CD14-positive monocyte (primary cell): ENCODE data around the gene FGF14. TPM values are rescaled to one million over a fixed set of nuclear protein-coding genes. Genes with fewer than 3 reads are reported as not detected.

Experiments
- DNase-seq, 3 donors: peaks; one replicate each; pipeline ENCODE4 v3.0.0-alpha.2; 2011 to 2022
- H2AFZ ChIP-seq: 2 replicates; pipeline ENCODE4 v1.6.0; 2012; ENCODE audit warnings: mild to moderate bottlenecking, low read depth, low read length, inconsistent platforms; ENCODE audit not compliant: insufficient read depth, poor library complexity, severe bottlenecking
- H3K27ac ChIP-seq, 2 donors: 1 replicate in 1 of 2; 2 replicates in 1 of 2; pipeline ENCODE4 v1.5.1; 2012 to 2013; ENCODE audit warnings: low read length in 2 of 2, control low read depth in 1 of 2, inconsistent platforms in 1 of 2, low read depth in 1 of 2, mild to moderate bottlenecking in 1 of 2
- H3K27me3 ChIP-seq, 2 donors: one replicate each; pipeline versions ENCODE4 v1.6.0 to v1.6.1; 2011 to 2013; ENCODE audit warnings: low read length in 2 of 2; ENCODE audit not compliant: control insufficient read depth in 2 of 2, insufficient read depth in 2 of 2
- H3K36me3 ChIP-seq, 2 donors: replicated peaks in 1 of 2; 1 replicate in 1 of 2; 2 replicates in 1 of 2; pipeline versions ENCODE4 v1.5.1 to v1.6.1; 2012 to 2013; ENCODE audit warnings: low read length in 2 of 2, control low read depth in 1 of 2, inconsistent platforms in 1 of 2, mild to moderate bottlenecking in 1 of 2; ENCODE audit not compliant: insufficient read depth in 2 of 2, control insufficient read depth in 1 of 2
- H3K4me1 ChIP-seq, 2 donors: 1 replicate in 1 of 2; 2 replicates in 1 of 2; pipeline versions ENCODE4 v1.5.1 to v1.6.1; 2012 to 2013; ENCODE audit warnings: low read length in 2 of 2, control low read depth in 1 of 2, inconsistent platforms in 1 of 2, mild to moderate bottlenecking in 1 of 2, moderate library complexity in 1 of 2; ENCODE audit not compliant: insufficient read depth in 2 of 2, control insufficient read depth in 1 of 2
- H3K4me2 ChIP-seq: replicated peaks from 2 replicates; pipeline ENCODE3; 2012; ENCODE audit warnings: low read length, moderate library complexity, mild to moderate bottlenecking; ENCODE audit not compliant: poor library complexity, severe bottlenecking; ENCODE audit errors: extremely low read depth
- H3K4me3 ChIP-seq, 3 experiments: fragments of 200-600 bp in 1 of 3; sonication (generic) in 1 of 3; replicated peaks in 1 of 3; 1 replicate in 2 of 3; 2 replicates in 1 of 3; pipeline ENCODE4 v1.5.1; 2011 to 2013; ENCODE audit warnings: low read length in 3 of 3, mild to moderate bottlenecking in 3 of 3, control low read depth in 2 of 3, low read depth in 2 of 3, inconsistent platforms in 1 of 3, moderate library complexity in 1 of 3
- H3K79me2 ChIP-seq: 2 replicates; pipeline ENCODE4 v1.6.0; 2012; ENCODE audit warnings: mild to moderate bottlenecking, control low read depth, inconsistent platforms, low read length, moderate library complexity; ENCODE audit not compliant: insufficient read depth
- H3K9ac ChIP-seq: 2 replicates; pipeline ENCODE4 v1.6.0; 2017; ENCODE audit warnings: low read length, mild to moderate bottlenecking; ENCODE audit not compliant: insufficient read depth, poor library complexity, severe bottlenecking
- H3K9me3 ChIP-seq, 2 donors: replicated peaks in 1 of 2; 1 replicate in 1 of 2; 2 replicates in 1 of 2; pipeline versions ENCODE4 v1.5.1 to v1.6.1; 2012 to 2013; ENCODE audit warnings: low read length in 2 of 2, control low read depth in 1 of 2; ENCODE audit not compliant: control insufficient read depth in 1 of 2, insufficient read depth in 1 of 2
- H4K20me1 ChIP-seq: 2 replicates; pipeline ENCODE4 v1.6.0; 2012; ENCODE audit warnings: mild to moderate bottlenecking, low read length, control low read depth, moderate library complexity; ENCODE audit not compliant: insufficient read depth
- H3K27ac Mint-ChIP-seq, 7 donors: one replicate each; pipeline ENCODE4 v1.8.0; 2020; ENCODE audit warnings: mild to moderate bottlenecking in 7 of 7, mixed read lengths in 7 of 7, moderate library complexity in 6 of 7, inconsistent platforms in 2 of 7
- H3K27me3 Mint-ChIP-seq, 3 donors: one replicate each; pipeline ENCODE4 v1.8.0; 2021 to 2022; ENCODE audit warnings: low read depth in 3 of 3, mild to moderate bottlenecking in 3 of 3, mixed read lengths in 3 of 3, moderate library complexity in 3 of 3, inconsistent platforms in 1 of 3
- H3K36me3 Mint-ChIP-seq, 2 donors: one replicate each; pipeline ENCODE4 v1.8.0; 2020; ENCODE audit warnings: mixed read lengths in 2 of 2, inconsistent platforms in 1 of 2, mild to moderate bottlenecking in 1 of 2
- H3K4me1 Mint-ChIP-seq: one replicate; pipeline ENCODE4 v1.8.0; 2020; ENCODE audit warnings: mild to moderate bottlenecking, mixed read lengths
- H3K4me3 Mint-ChIP-seq, 2 donors: one replicate each; pipeline ENCODE4 v1.8.0; 2020; ENCODE audit warnings: mild to moderate bottlenecking in 2 of 2, mixed read lengths in 2 of 2, moderate library complexity in 1 of 2
- H3K9me3 Mint-ChIP-seq, 7 donors: one replicate each; pipeline ENCODE4 v1.8.0; 2020 to 2022; ENCODE audit warnings: mixed read lengths in 7 of 7, mild to moderate bottlenecking in 6 of 7, moderate library complexity in 6 of 7, inconsistent platforms in 2 of 7
- CTCF ChIP-seq: fragments of 200-600 bp; IDR thresholded peaks from one replicate; pipeline ENCODE4 v1.8.0; 2022; ENCODE audit warnings: antibody characterized with exemption, mild to moderate bottlenecking
- WGBS: methylation state at CpG from one replicate; pipeline ENCODE4 v1.1.5; 2013; ENCODE audit warnings: missing lambda C conversion rate; ENCODE audit not compliant: insufficient coverage; 5-methylcytosine and 5-hydroxymethylcytosine counted together
- intact Hi-C, 2 donors: fragments of 100-400 bp; cut with micrococcal nuclease; formaldehyde crosslinking; loops; one replicate each; pipeline versions ENCODE4 v1.15.0 to v1.15.1; 2023
- polyA plus RNA-seq, 3 donors: library from polyadenylated mRNA; depleted of rRNA in 1 of 3; unstranded in 2 of 3; stranded (reverse) in 1 of 3; fragments of 300-500 nt in 2 of 3; fragments of >200 nt in 1 of 3; fragmentation: Illumina TruSeq in 2 of 3; gene quantifications; 1 replicate in 2 of 3; 2 replicates in 1 of 3; pipeline ENCODE4 v1.2.3, GENCODE V29; 2012 to 2021

FGF14 gene
- polyA plus RNA-seq, 3 donors = not detected

- Mint-ChIP-seq H3K9me3 (peaks cover 0 to 2% (median 0%) of the 10 kb centered on the region in 7 donors), H3K4me3 (no peak overlapping the region), H3K27me3 (peaks cover 0 to 1% (median 0%) of the 10 kb centered on the region in 3 donors), H3K27ac (no peak overlapping the region), H3K4me1 (no peaks in the 10 kb centered on the region), H3K36me3 (no peaks in the 10 kb centered on the region)
- H3K4me1 ChIP-seq = no peaks in the 10 kb centered on the region
- DNase-seq = no peak
- no peaks in the 10 kb centered on the region for H3K79me2 ChIP-seq
- H4K20me1 ChIP-seq = no peaks in the 10 kb centered on the region
- no peak overlapping the region for H3K4me3 ChIP-seq
- H3K9me3 ChIP-seq = no peaks in the 10 kb centered on the region
- TF ChIP-seq CTCF = no peak
- WGBS = no CpG with 5 or more reads among the region's 3 CpGs
- H3K27ac ChIP-seq = no peak overlapping the region
- H2AFZ ChIP-seq = no peak overlapping the region
- intact Hi-C loops = no loop called here
- H3K9ac ChIP-seq = no peak overlapping the region
- H3K27me3 ChIP-seq = no peaks in the 10 kb centered on the region
- no peak overlapping the region for H3K4me2 ChIP-seq
- no peaks in the 10 kb centered on the region for H3K36me3 ChIP-seq
Measured at GRCh38 chr13:101979825-101980224, 422.0 kb downstream of the FGF14 start.

GRCh38 chr13:101978552-101979315 is 423.1 kb downstream of the FGF14 start:
- H4K20me1 ChIP-seq = no peaks in the 10 kb centered on the region
- no peaks in the 10 kb centered on the region for H3K4me1 ChIP-seq
- WGBS = 68% methylated on average over 2 of the region's 5 CpGs
- H2AFZ ChIP-seq = no peak overlapping the region
- H3K27me3 ChIP-seq = no peaks in the 10 kb centered on the region
- no peaks in the 10 kb centered on the region for H3K9me3 ChIP-seq
- no peaks in the 10 kb centered on the region for H3K36me3 ChIP-seq
- no peaks in the 10 kb centered on the region for H3K4me1 Mint-ChIP-seq
- no peak overlapping the region for H3K27ac ChIP-seq
- H3K4me3 ChIP-seq = no peak overlapping the region
- peaks cover 0 to 1% (median 0%) of the 10 kb centered on the region in 3 donors for H3K27me3 Mint-ChIP-seq
- H3K9ac ChIP-seq = no peak overlapping the region
- no peak overlapping the region for H3K4me2 ChIP-seq
- H3K27ac Mint-ChIP-seq = no peak overlapping the region
- no peaks in the 10 kb centered on the region for H3K79me2 ChIP-seq
- H3K9me3 Mint-ChIP-seq = peaks cover 0 to 4% (median 0%) of the 10 kb centered on the region in 7 donors
- no peak for DNase-seq
- no peak overlapping the region for H3K4me3 Mint-ChIP-seq
- no peak for TF ChIP-seq CTCF
- H3K36me3 Mint-ChIP-seq = no peaks in the 10 kb centered on the region
- intact Hi-C loops = no loop called here
